ENCODE measurements around the gene NOTUM.
A peak's percentile ranks its signal among the peaks of the same experiment; 100 is the strongest.

NOTUM gene

DNA sequence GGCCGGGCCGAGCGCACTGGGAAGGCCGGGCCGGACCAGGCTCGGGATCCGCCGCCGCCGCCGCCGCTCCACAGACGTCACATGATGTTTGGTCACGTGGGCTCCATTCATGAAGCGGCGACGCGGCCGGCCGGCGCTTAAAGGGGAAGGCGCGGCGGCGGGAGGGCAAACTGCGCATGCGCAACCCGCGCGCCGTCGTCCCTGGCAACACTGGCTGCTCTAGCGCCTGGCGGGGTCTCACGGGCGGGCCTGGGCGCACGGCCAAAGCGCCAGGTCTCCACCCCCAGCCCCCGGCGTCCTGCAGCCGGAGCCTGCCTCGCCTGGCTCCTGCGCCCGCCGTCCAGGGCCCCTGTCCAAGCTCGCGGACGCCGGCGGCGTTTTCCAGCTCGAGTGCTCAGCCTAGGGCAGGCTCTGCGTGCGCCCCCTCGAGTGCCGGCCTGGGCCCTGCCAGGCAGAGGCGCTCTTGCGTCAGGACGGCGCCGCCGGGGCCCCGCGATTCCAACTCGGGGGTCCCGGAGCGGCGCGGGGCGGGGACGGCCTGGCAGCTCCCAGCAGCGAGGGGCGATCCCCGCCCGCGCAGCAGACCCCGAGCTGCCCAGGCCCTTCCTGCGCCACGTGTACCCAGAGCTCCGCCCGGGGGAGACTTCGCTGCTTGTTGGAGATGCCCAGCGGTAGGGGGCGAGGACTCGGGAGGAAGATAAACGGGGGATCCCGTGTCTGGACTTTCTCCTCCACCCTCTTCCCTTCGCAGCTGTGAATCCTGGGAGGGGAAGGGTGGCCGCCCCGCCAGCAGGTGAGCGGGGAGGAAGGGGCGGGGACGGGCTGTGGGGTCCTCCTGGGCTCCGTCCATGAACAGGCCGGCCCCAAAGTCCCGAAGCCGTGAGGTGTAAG lies 33.1 kb downstream of the NOTUM start, which contains the start of gene MAFG:
Gene MAFG, minus strand, starts transcription at position 83 of the 891 bp plus-strand sequence. CDS start 4,550 bp downstream, outside the sequence.
- peak within 1 kb of the TSS; percentile 80 for H3K4ac ChIP-seq (ENCODE audit: low read depth, low read length)
- H3K79me2 ChIP-seq (ENCODE audit: control insufficient read depth, insufficient read depth, low read length, poor library complexity): peaks cover 35% of the 10 kb centered on the region
- peak within 1 kb of the TSS; percentile 84 for H3K14ac ChIP-seq (ENCODE audit: low read length)
- peak within 1 kb of the TSS; percentile 81 for H3K9ac ChIP-seq (ENCODE audit: low read length)
- H3K36me3 ChIP-seq (ENCODE audit: control insufficient read depth in 1 of 2, insufficient read depth in 2 of 2, low read length in 2 of 2): peaks cover under 1% of the 10 kb centered on the region in 2 experiments
- peak within 1 kb of the TSS; percentile 6 for H2BK12ac ChIP-seq (ENCODE audit: low read length)
- peak within 1 kb of the TSS; percentile 79 for H2BK120ac ChIP-seq (ENCODE audit: insufficient read depth, low read length, poor library complexity)
- no peaks in the 10 kb centered on the region for H3K27me3 ChIP-seq (ENCODE audit: insufficient read depth, low read length)
- no CpG with 5 or more reads among the region's 98 CpGs for WGBS (ENCODE audit: extremely low coverage, insufficient coverage, insufficient read length)
- peak within 1 kb of the TSS; percentile 89 for H2BK5ac ChIP-seq (ENCODE audit: low read depth, low read length, poor library complexity)
- H4K91ac ChIP-seq (ENCODE audit: low read depth, low read length): peak within 1 kb of the TSS; percentile 92
- peak within 1 kb of the TSS; percentile 81 for H3K4me3 ChIP-seq (ENCODE audit: low read depth, low read length)
- H3K4me1 ChIP-seq (ENCODE audit: control insufficient read depth in 1 of 2, insufficient read depth in 2 of 2, low read length in 2 of 2): peaks cover 34 to 38% of the 10 kb centered on the region in 2 experiments
- peaks cover 26% of the 10 kb centered on the region for H3K79me1 ChIP-seq (ENCODE audit: low read length)
- no peak within 1 kb of the TSS for H3K23ac ChIP-seq (ENCODE audit: low read length)
- peak within 1 kb of the TSS; percentile 72 for H4K12ac ChIP-seq (ENCODE audit: low read depth, low read length)
- H3K27ac ChIP-seq (ENCODE audit: low read depth, low read length): peak within 1 kb of the TSS; percentile 96
- H3K18ac ChIP-seq (ENCODE audit: low read length): peak within 1 kb of the TSS; percentile 88
- peak within 1 kb of the TSS; percentile 81 for H3K4me2 ChIP-seq (ENCODE audit: low read length)
- peak within 1 kb of the TSS; percentile 79 for H2AK5ac ChIP-seq (ENCODE audit: low read length)
- H4K8ac ChIP-seq (ENCODE audit: low read depth, low read length): peak within 1 kb of the TSS; percentile 91
- peak; percentile 91 to 96 for DNase-seq
- peak within 1 kb of the TSS; percentile 63 for H2AFZ ChIP-seq (ENCODE audit: insufficient read depth, low read length, poor library complexity)
- H3K9me3 ChIP-seq (ENCODE audit: insufficient read depth, low read depth, low read length): no peaks in the 10 kb centered on the region

DNA sequence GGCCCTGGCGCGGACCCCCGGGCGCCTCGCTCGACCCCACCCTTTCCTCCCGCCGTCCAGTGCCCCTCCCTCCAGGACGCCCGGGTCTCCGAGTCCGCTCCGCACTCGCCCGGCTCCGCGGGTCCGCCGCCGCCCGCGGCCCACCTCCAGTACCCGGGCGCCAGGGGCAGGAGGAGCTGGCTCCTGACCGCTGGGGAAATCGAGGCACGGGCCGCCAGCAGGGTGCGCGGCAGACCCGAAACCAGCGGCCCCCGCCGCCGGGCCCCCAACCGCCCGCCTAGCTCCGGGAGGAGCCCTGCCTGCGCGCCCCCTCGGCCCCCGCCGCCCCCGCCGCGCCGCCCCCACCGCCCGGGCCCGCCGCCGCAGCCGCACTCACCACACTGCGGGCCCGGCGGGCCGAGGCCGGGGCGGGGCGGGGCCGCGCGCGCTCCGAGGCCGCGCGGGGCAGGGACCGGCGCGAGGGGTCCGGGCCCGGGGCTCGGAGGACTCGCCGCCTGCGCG lies 33.8 kb downstream of the NOTUM start:
- H4K91ac ChIP-seq (ENCODE audit: low read depth, low read length): peak overlapping the region; percentile 92
- peaks cover 8% of the 10 kb centered on the region in 2 experiments for H3K36me3 ChIP-seq (ENCODE audit: control insufficient read depth in 1 of 2, insufficient read depth in 2 of 2, low read length in 2 of 2)
- H3K9ac ChIP-seq (ENCODE audit: low read length): peak overlapping the region; percentile 81
- peak overlapping the region; percentile 88 for H3K18ac ChIP-seq (ENCODE audit: low read length)
- H2AK5ac ChIP-seq (ENCODE audit: low read length): peak overlapping the region; percentile 79
- DNase-seq: no peak
- H3K27ac ChIP-seq (ENCODE audit: low read depth, low read length): peak overlapping the region; percentile 96
- no peak overlapping the region for H3K23ac ChIP-seq (ENCODE audit: low read length)
- peak overlapping the region; percentile 89 for H2BK5ac ChIP-seq (ENCODE audit: low read depth, low read length, poor library complexity)
- H3K4me3 ChIP-seq (ENCODE audit: low read depth, low read length): peak overlapping the region; percentile 81
- WGBS (ENCODE audit: extremely low coverage, insufficient coverage, insufficient read length): no CpG with 5 or more reads among the region's 78 CpGs
- H3K4me1 ChIP-seq (ENCODE audit: control insufficient read depth in 1 of 2, insufficient read depth in 2 of 2, low read length in 2 of 2): peaks cover 41 to 42% of the 10 kb centered on the region in 2 experiments
- peak overlapping the region; percentile 84 for H3K14ac ChIP-seq (ENCODE audit: low read length)
- H2BK120ac ChIP-seq (ENCODE audit: insufficient read depth, low read length, poor library complexity): peak overlapping the region; percentile 79
- H3K4me2 ChIP-seq (ENCODE audit: low read length): peak overlapping the region; percentile 80
- H3K79me2 ChIP-seq (ENCODE audit: control insufficient read depth, insufficient read depth, low read length, poor library complexity): peaks cover 40% of the 10 kb centered on the region
- H4K8ac ChIP-seq (ENCODE audit: low read depth, low read length): peak overlapping the region; percentile 91
- peak overlapping the region; percentile 80 for H3K4ac ChIP-seq (ENCODE audit: low read depth, low read length)
- no peaks in the 10 kb centered on the region for H3K27me3 ChIP-seq (ENCODE audit: insufficient read depth, low read length)
- H3K79me1 ChIP-seq (ENCODE audit: low read length): peaks cover 30% of the 10 kb centered on the region
- no peak overlapping the region for H2BK12ac ChIP-seq (ENCODE audit: low read length)
- peak overlapping the region; percentile 72 for H4K12ac ChIP-seq (ENCODE audit: low read depth, low read length)
- H3K9me3 ChIP-seq (ENCODE audit: insufficient read depth, low read depth, low read length): no peaks in the 10 kb centered on the region
- H2AFZ ChIP-seq (ENCODE audit: insufficient read depth, low read length, poor library complexity): peak overlapping the region; percentile 50

DNA sequence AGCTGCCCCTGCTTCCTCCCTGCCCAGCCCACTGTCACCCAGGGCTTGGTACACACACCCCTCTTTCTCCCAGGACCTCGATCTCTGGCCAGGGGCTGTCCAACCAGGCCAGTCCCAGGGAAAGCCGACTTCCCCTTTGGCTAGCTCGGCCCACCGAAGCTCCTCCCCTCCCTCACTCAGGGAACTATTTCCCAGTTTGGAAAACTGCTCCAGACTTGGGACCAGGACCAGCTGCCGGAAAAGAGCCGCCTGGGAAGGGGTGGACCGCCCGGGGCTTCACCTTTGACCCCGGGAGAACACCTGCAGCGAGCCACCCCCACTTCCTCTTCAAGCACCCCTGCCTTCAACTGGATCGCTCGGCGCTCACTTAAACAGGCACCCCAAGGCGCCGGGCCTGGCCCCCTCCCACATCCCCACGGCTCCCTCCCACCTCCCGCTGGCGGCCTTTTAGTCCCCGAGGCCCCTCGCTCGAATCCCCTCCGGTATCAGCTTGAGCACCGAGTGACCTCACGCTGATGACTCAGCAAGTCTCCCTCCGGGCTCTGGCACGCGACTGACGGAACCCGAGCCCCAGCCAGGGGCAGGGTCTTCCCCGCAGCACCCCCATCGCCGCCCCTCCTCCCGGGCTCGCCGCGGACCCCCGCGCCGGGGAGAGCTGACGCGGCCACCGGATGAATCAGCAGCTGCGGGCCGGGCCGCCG lies 34.4 kb downstream of the NOTUM start:
- peak overlapping the region; percentile 72 for H4K12ac ChIP-seq (ENCODE audit: low read depth, low read length)
- peak overlapping the region; percentile 96 for H3K27ac ChIP-seq (ENCODE audit: low read depth, low read length)
- peak overlapping the region; percentile 35 for H2BK12ac ChIP-seq (ENCODE audit: low read length)
- DNase-seq: peak; percentile 69 to 78
- H3K4me3 ChIP-seq (ENCODE audit: low read depth, low read length): peak overlapping the region; percentile 81
- H3K27me3 ChIP-seq (ENCODE audit: insufficient read depth, low read length): no peaks in the 10 kb centered on the region
- H3K36me3 ChIP-seq (ENCODE audit: control insufficient read depth in 1 of 2, insufficient read depth in 2 of 2, low read length in 2 of 2): peaks cover 12 to 13% of the 10 kb centered on the region in 2 experiments
- H2AFZ ChIP-seq (ENCODE audit: insufficient read depth, low read length, poor library complexity): peak overlapping the region; percentile 50
- peak overlapping the region; percentile 89 for H2BK5ac ChIP-seq (ENCODE audit: low read depth, low read length, poor library complexity)
- H3K4ac ChIP-seq (ENCODE audit: low read depth, low read length): peak overlapping the region; percentile 92
- H3K9ac ChIP-seq (ENCODE audit: low read length): peak overlapping the region; percentile 81
- peak overlapping the region; percentile 91 for H4K8ac ChIP-seq (ENCODE audit: low read depth, low read length)
- no CpG with 5 or more reads among the region's 46 CpGs for WGBS (ENCODE audit: extremely low coverage, insufficient coverage, insufficient read length)
- H2AK5ac ChIP-seq (ENCODE audit: low read length): peak overlapping the region; percentile 89
- H4K91ac ChIP-seq (ENCODE audit: low read depth, low read length): peak overlapping the region; percentile 92
- peak overlapping the region; percentile 84 for H3K14ac ChIP-seq (ENCODE audit: low read length)
- no peak overlapping the region for H3K23ac ChIP-seq (ENCODE audit: low read length)
- peak overlapping the region; percentile 80 for H3K4me2 ChIP-seq (ENCODE audit: low read length)
- peaks cover 44% of the 10 kb centered on the region for H3K79me2 ChIP-seq (ENCODE audit: control insufficient read depth, insufficient read depth, low read length, poor library complexity)
- H3K9me3 ChIP-seq (ENCODE audit: insufficient read depth, low read depth, low read length): no peaks in the 10 kb centered on the region
- H3K18ac ChIP-seq (ENCODE audit: low read length): peak overlapping the region; percentile 88
- peak overlapping the region; percentile 79 for H2BK120ac ChIP-seq (ENCODE audit: insufficient read depth, low read length, poor library complexity)
- H3K79me1 ChIP-seq (ENCODE audit: low read length): peaks cover 30% of the 10 kb centered on the region
- peaks cover 42% of the 10 kb centered on the region in 2 experiments for H3K4me1 ChIP-seq (ENCODE audit: control insufficient read depth in 1 of 2, insufficient read depth in 2 of 2, low read length in 2 of 2)

DNA sequence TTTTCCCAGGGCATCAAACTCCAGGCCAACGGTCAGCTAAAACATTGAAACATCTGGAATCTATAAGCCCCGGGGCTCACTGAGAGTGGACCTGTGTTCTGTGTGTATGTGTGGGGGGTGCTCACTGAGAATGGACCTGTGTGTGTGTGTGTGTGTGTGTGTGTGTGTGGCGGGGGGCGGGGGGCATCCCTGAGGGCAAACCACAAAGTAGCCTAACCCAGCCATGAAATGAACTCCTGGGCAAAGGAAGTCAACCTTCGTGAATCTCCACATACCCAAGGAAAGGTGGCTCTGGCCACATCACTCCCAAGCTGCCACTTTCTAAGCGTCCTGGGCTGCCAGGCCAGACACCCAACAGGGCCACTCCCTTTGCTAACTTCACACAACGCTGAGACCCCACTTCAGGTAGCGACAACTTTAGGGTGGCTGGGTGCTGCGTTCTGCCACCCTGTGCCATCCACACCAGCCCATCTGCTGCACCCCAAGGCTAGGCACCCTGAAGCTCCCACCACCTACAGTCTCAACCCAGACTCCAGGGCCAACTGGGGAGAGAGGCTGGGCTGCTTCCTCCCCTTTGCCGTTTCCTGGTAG lies 35.0 kb downstream of the NOTUM start:
- Histone ChIP-seq H4K91ac (ENCODE audit: low read depth, low read length) (peak overlapping the region; percentile 63), H3K9ac (ENCODE audit: low read length) (peak overlapping the region; percentile 1), H2BK120ac (ENCODE audit: insufficient read depth, low read length, poor library complexity) (peak overlapping the region; percentile 37), H3K23ac (ENCODE audit: low read length) (no peak overlapping the region), H3K4me1 (ENCODE audit: control insufficient read depth in 1 of 2, insufficient read depth in 2 of 2, low read length in 2 of 2) (peaks cover 42% of the 10 kb centered on the region in 2 experiments), H3K9me3 (ENCODE audit: insufficient read depth, low read depth, low read length) (no peaks in the 10 kb centered on the region), H3K14ac (ENCODE audit: low read length) (peak overlapping the region; percentile 71), H3K36me3 (ENCODE audit: control insufficient read depth in 1 of 2, insufficient read depth in 2 of 2, low read length in 2 of 2) (peaks cover 16 to 17% of the 10 kb centered on the region in 2 experiments), H3K4ac (ENCODE audit: low read depth, low read length) (peak overlapping the region; percentile 92), H4K12ac (ENCODE audit: low read depth, low read length) (peak overlapping the region; percentile 23), H3K27me3 (ENCODE audit: insufficient read depth, low read length) (no peaks in the 10 kb centered on the region), H3K79me2 (ENCODE audit: control insufficient read depth, insufficient read depth, low read length, poor library complexity) (peaks cover 44% of the 10 kb centered on the region), H2AFZ (ENCODE audit: insufficient read depth, low read length, poor library complexity) (peak overlapping the region; percentile 33), H3K4me2 (ENCODE audit: low read length) (peak overlapping the region; percentile 80), H3K4me3 (ENCODE audit: low read depth, low read length) (peak overlapping the region; percentile 81), H2BK5ac (ENCODE audit: low read depth, low read length, poor library complexity) (peak overlapping the region; percentile 5), H4K8ac (ENCODE audit: low read depth, low read length) (peak overlapping the region; percentile 68), H2AK5ac (ENCODE audit: low read length) (peak overlapping the region; percentile 89), H2BK12ac (ENCODE audit: low read length) (peak overlapping the region; percentile 35), H3K79me1 (ENCODE audit: low read length) (peaks cover 30% of the 10 kb centered on the region), H3K27ac (ENCODE audit: low read depth, low read length) (peak overlapping the region; percentile 96), H3K18ac (ENCODE audit: low read length) (peak overlapping the region; percentile 65)
- no peak for DNase-seq
- WGBS (ENCODE audit: extremely low coverage, insufficient coverage, insufficient read length): no CpG with 5 or more reads among the region's 10 CpGs

All from trophoblast cell (in vitro differentiated cells and primary cell).